ENCODE measurements around the gene OR51I2.

OR51I2 gene

DNA sequence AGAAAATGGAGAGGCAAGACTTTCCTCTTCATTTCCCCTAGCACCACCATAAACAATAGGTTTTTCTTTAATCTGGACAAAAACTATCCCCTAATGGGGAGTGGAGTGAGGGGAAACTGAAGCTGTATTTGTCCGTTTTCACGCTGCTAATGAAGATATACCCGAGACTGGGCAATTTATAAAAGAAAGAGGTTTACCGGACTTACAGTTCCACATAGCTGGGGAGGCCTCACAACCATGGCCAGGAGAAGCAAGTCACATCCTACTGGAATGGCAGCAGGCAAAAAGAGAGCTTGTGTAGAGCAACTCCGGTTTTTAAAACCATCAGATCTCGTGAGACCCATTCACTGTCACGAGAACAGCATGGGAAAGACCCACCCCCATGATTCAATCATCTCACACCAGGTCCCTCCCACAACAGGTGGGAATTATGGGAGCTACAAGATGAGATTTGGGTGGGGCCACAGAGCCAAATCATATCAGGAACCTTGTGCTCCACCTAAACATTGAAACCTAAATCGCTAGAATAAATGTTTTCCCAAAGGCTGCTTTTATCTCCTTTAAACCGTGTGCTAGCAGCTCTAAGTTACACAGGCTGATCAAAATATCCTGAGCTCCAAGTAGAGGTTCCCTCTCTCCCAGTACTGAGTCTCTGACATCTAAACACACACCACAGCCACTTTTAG, 56.4 kb downstream of the OR51I2 start:
- no peak for DNase-seq (ENCODE audit: low spot score)
